Putamen (tissue), 1 donor: ENCODE measurements around the gene TTI1.
A peak's percentile ranks its signal among the peaks of the same experiment; 100 is the strongest.

Experiments
- DNase-seq: peaks from one replicate; pipeline ENCODE4 v3.0.0-alpha.2; 2016; ENCODE audit warnings: low spot score

TTI1 gene

GRCh38 chr20:38054647-38055046, 21.4 kb upstream of the TTI1 start:
- no peak for DNase-seq

GRCh38 chr20:38052870-38053269, 19.6 kb upstream of the TTI1 start:
- no peak for DNase-seq

DNA sequence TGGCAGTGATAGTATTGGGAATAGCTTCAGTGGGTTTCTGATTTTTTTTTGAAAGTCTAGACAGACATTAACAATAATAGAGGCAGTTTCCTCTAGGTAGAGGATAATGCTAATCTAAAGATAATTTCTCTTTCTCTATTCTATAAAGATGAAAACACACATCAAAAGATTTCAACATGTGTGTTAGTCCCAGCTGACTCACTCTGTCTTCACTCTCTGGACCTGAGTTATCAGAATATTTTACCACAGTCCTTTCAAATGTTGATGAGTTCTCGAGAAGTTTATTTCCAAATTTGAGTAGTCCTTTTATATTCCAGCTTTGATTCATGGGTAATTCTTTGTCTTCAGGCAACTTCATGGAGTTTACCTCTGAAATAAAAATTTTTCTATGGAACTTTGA, 17.4 kb upstream of the TTI1 start:
- no peak for DNase-seq

- DNase-seq = no peak
Observed at GRCh38 chr20:38049800-38050199, 16.5 kb upstream of the TTI1 start.

GRCh38 chr20:38046572-38046971, 13.3 kb upstream of the TTI1 start:
- no peak for DNase-seq

DNA sequence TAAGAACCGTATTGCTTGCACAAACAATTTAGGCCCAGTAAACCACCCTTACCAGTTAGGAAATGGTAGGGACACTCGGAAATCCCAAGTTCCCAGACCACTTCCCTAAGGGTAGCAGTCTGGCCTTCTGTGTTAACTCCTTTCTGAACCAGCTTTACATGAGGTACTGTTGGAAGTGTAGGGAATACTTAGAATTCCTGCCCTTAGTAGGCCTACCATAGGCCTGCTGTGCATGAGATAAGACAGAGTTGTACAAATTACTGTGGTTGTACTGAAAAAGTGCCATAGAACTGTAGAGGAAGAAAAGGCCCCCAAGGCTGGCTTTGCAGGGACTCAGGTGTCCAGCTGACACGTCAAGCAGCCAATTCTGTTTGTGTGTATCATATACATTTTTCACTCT, 11.4 kb upstream of the TTI1 start:
- no peak for DNase-seq

DNA sequence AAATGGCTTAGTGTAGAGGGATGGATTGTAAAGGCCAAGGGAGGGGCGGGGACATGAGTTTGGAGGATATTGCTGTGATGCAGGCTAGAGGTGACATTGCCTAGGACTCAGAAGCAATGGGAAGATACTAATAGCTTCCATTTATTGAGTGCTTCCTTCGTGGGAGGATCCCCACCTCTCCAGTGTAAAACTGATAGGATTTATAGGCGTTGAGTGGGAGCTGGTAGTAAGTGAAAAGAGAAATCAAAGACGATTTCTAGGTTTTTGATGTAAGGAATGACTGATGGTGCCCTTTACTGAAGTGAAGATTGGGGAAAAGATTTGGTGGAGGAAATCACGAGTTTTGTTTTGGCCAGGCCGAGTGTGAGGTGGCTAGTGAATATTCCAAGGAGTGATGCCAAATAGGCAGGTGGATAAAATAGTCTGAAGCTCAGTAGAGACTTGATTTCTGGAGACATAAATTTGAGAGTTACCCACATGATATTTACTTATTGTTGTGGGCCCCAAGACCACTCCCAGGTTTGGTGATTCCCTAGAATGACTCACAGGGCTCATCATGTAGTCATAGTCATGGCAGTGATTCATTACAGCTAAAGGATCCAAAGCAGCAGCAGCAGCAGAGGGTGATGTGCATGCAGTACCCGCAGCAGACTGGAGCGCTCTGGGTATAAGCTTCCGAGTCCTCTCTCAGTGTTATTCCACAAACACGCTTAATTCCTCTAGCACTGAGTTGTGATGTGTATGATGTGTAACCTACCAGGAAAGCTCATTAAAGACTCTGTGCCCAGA, 10.4 kb upstream of the TTI1 start:
- peak; percentile 38 for DNase-seq

DNA sequence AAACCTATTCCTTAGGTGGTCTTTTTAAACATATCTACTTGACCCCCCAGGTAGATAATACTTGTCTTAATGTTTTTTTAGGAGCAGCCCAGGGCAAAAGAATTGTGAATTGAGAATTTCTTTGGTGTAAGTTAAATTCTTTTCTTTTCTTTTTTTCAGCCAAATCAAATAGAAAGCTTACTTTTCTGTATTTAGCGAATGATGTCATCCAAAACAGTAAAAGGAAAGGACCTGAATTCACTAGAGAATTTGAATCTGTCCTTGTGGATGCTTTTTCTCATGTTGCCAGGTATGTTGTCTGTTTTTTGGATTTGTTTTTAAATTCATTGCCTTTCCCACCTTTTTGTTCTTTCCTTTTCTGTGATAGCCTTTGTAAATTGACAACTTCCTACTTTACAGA, 7.0 kb upstream of the TTI1 start:
- DNase-seq = no peak

- DNase-seq = no peak
Observed at GRCh38 chr20:38036366-38036765, 3.1 kb upstream of the TTI1 start.

- no peak for DNase-seq
Observed at GRCh38 chr20:38034961-38035360, 1.7 kb upstream of the TTI1 start.

DNA sequence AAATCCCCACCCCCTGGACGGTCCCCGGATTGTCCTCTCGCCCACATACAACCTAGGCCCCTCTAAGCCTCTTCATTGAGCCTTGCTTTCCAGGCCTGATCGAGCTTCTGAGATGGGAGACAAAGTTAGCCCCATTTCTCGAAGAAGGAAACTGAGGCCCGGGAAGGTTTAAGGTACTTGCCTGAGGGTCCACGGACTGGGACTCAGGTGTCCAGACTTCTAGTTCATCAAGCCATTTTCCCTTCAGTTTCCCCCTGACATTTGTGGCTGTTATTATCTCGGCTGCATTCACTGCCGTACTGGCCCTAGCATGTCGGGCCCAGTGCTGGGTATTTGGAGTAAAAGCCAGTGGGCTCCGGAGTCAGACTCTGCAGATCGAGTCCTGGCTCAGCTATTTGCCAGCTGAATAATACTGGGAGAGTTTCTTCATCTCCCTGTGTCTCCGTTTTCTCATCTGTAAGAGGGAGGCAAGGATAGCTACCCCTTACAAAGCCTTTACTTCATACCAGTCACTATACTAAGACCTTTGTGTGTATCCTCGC, 923 bp upstream of the TTI1 start:
- DNase-seq = no peak

GRCh38 chr20:38032585-38033329, 499 bp downstream of the TTI1 start:
- no peak for DNase-seq

GRCh38 chr20:38031957-38032356, 1.3 kb downstream of the TTI1 start:
- DNase-seq = no peak

DNA sequence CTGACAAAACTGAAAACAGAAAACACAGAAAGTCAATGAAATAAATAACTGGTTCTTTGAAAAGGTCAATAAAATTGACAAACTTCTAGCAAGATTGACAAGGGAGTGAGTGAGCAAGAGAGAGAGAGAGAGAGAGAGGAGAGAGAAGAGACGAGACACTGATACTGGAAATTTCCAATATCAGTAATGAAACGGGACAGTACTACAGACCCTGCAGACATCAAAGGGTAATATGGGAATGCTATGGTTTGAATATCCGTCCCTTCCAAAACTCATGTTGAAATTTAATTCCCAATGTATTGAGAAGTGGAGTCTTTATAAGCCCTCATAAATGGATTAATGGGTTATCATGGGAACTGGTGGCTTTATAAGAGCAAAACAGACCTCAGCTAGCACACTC, 3.8 kb downstream of the TTI1 start:
- no peak for DNase-seq

GRCh38 chr20:38024496-38024895, 8.8 kb downstream of the TTI1 start:
- DNase-seq = no peak

DNA sequence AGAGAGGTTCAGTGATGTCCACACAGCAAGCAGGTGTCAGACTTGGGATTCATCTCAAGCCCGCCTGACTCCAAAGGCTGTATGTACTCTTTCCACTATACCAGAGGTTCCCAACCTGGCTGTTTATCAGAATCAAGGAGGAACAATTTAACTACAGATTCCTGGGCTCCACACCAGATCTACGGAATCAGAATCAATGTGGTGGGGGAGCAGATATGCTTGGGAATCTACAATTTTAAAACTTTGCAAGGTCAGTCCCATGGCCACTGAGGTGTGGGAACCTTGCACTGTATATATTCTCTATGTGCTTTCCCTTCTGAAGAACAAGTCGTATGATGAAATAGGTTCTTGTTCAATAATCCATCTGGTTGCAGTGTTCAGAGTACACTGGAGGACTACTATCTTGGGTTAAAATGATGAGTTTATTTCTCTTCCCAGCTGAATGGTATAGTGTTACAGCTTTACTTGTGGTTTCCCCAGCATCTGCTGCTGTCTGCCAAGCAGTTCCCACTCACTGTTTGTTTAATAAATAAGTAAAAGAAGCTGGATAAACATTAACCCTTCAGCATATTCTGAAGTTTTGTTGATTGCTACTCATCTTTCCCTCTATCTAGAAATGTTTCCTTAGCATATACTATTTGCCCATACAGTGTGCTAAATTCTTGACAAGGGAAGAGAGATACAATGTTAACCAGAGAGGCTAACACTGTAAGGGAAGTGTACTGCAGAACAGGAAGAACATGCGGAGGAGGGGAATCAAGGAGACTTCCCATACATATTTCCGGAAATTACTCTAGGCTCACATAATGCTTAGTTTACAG, 9.9 kb downstream of the TTI1 start:
- no peak for DNase-seq

DNA sequence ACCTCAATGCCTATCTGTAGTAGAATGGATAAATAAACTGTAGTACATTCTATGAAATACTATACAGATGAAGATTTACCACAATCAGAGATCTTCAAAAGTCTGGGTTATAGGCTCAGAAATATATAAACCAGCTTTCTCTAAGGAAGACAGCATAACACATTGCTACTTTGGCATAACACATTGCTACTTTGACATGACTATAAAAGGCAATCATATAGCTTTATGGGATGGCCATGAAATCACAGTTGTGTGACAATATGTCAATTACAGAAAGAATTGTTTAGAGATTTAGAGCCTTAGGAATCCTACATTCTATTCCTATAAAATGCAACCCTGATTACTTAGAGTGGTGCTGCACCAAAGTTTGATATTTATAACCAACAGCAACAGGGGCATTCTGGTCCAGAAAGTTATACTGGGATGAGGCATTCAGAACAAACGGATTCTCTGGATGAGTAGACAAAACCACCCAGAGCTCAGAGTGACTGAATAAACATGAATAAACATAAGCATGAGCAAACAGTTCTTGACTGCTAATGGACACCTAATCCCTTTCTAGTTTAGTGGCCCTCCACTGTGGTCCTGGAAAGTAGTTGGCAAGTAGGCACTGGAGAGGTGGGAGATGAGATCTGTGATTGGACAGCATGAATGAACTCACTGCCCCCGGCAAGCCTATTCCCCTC, 12.0 kb downstream of the TTI1 start:
- no peak for DNase-seq

DNA sequence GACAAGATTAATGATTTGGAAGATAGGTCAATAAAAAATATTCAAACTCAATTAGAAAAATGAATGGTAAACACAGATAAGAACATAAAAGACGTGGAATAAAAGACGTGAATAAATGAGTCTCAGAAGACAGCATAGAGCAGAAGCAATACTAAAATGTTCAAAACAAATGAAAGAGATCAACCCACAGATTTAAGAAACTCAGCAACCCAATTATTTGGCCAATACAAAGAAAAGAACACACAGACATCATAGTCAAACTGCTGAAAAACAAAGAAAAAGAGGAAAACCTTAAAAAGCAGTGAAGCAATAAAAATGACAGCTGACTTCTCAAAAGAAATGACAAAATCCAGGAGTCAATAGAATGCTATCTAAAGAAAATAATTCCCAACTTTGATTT, 14.9 kb downstream of the TTI1 start:
- no peak for DNase-seq

GRCh38 chr20:38017959-38018358, 15.3 kb downstream of the TTI1 start:
- DNase-seq = no peak

GRCh38 chr20:38013887-38014286, 19.4 kb downstream of the TTI1 start:
- DNase-seq = no peak

- no peak for DNase-seq
Observed at GRCh38 chr20:38012332-38012731, 20.9 kb downstream of the TTI1 start.

DNA sequence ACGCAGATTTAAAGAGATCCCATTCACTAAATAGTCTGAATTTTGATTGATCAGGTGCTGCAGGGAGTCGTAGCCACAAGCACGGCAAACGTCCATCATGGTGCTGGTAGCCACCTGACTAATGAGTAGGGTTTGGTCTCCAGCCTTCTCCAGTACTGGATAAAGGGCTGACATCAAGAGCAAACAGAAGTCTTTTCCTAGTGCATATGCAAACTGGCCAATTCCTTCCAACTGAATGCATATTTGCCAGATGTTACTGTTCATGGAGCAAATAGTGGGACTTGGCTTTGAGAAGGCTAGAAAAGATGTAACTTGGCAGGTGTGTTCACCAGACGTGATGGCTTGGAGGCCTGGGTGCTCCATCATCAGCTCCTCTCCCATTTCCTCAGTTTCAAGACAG, 21.6 kb downstream of the TTI1 start:
- no peak for DNase-seq
